ENCODE data around the gene SPAST.

- no peak for TF ChIP-seq CTCF (IDR thresholded peaks at IDR 0.05)
- no peak for TF ChIP-seq POLR2A (IDR thresholded peaks at IDR 0.05)
These were observed 5.2 kb upstream of the SPAST start for GRCh38 chr2:32058130-32058529.
